GM12878 (cell line): Measurements from ENCODE around the gene MICAL3. TPM values are rescaled to one million over a fixed set of nuclear protein-coding genes. Genes with fewer than 3 reads are reported as not detected.

ENCODE experiments used
- ATAC-seq: fragments of 200-7000 bp; cut with Tn5 transposase; 3 replicates; pipeline ENCODE4 v1.9.1; 2020; ENCODE audit warnings: mild to moderate bottlenecking, moderate library complexity
- BruUV-seq: library from RNA; stranded (reverse); fragments of 400-500 nt; replicated peaks from 2 replicates; lab custom pipeline; 2021; lab: Mats Ljungman, UMichigan
- CTCF ChIA-PET: fragments of 300-600 bp; sonication (Branson Sonifier 250); formaldehyde crosslinking; extraction: SDS; loops from one replicate; lab custom pipeline; 2021; ENCODE audit warnings: inconsistent platforms; lab: Yijun Ruan, JAX
- POLR2A ChIA-PET: fragments of 350-600 bp; formaldehyde crosslinking; extraction: SDS; loops from one replicate; lab custom pipeline; 2021; ENCODE audit warnings: inconsistent platforms; lab: Charles Lee
- RAD21 ChIA-PET: fragments of 300-600 bp; sonication (Branson Sonifier 250); formaldehyde crosslinking; loops from one replicate; lab custom pipeline; 2023; ENCODE audit warnings: antibody characterized with exemption; ENCODE audit not compliant: unreplicated experiment; lab: Charles Lee
- SMC1A ChIA-PET: fragments of 300-600 bp; sonication (Branson Sonifier 250); formaldehyde crosslinking; loops from one replicate; lab custom pipeline; 2023; ENCODE audit not compliant: unreplicated experiment, uncharacterized antibody; lab: Charles Lee
- DNase-seq: peaks from one replicate; pipeline ENCODE4 v3.0.0-alpha.2; 2011; ENCODE audit warnings: low read depth, low spot score
- FAIRE-seq: peaks from 3 replicates; lab custom pipeline; 2011; peaks lifted over from hg19 to GRCh38; lab: Jason Lieb, UNC
- H2AFZ ChIP-seq: 2 replicates; pipeline ENCODE4 v1.6.0; 2011; ENCODE audit warnings: low read depth, low read length, control low read depth; ENCODE audit not compliant: control insufficient read depth
- H3K27ac ChIP-seq: 2 replicates; pipeline ENCODE4 v1.5.1; 2011; ENCODE audit warnings: control low read depth; ENCODE audit not compliant: control insufficient read depth, insufficient read depth
- H3K27me3 ChIP-seq, 2 experiments: replicated peaks in 1 of 2; 2 replicates each; pipeline versions ENCODE4 v1.6.0 to v1.6.1; 2011; ENCODE audit warnings: low read length in 1 of 2; ENCODE audit not compliant: control insufficient read depth in 2 of 2, insufficient read depth in 2 of 2
- H3K36me3 ChIP-seq, 2 experiments: 2 replicates each; pipeline ENCODE4 v1.5.1; 2011; ENCODE audit warnings: low read length in 1 of 2; ENCODE audit not compliant: control insufficient read depth in 2 of 2, insufficient read depth in 2 of 2
- H3K4me1 ChIP-seq: 2 replicates; pipeline ENCODE4 v1.6.1; 2011; ENCODE audit warnings: mild to moderate bottlenecking, low read length, moderate library complexity, mixed read lengths; ENCODE audit not compliant: control insufficient read depth, insufficient read depth
- H3K4me2 ChIP-seq: 2 replicates; pipeline ENCODE4 v1.6.0; 2011; ENCODE audit warnings: control low read depth; ENCODE audit not compliant: control insufficient read depth, insufficient read depth
- H3K4me3 ChIP-seq: fragments of 200-600 bp; sonication (generic); 2 replicates; pipeline ENCODE4 v1.5.1; 2016
- H3K79me2 ChIP-seq: 2 replicates; pipeline ENCODE4 v1.6.0; 2011; ENCODE audit warnings: low read length; ENCODE audit not compliant: control insufficient read depth, insufficient read depth
- H3K9ac ChIP-seq: 2 replicates; pipeline ENCODE4 v1.8.0; 2011; ENCODE audit warnings: low read length, control low read depth, mixed read lengths; ENCODE audit not compliant: control insufficient read depth, insufficient read depth
- H3K9me3 ChIP-seq: replicated peaks from 3 replicates; pipeline ENCODE4 v1.5.1; 2011; ENCODE audit warnings: mild to moderate bottlenecking, low read length; ENCODE audit not compliant: control insufficient read depth, insufficient read depth
- H4K20me1 ChIP-seq: 2 replicates; pipeline ENCODE4 v1.6.0; 2011; ENCODE audit not compliant: control insufficient read depth, insufficient read depth
- JUND ChIP-seq: IDR thresholded peaks from 2 replicates; pipeline ENCODE4 v1.6.1; 2012; ENCODE audit warnings: low read depth, mild to moderate bottlenecking, low read length, improper control_type of control experiment, moderate library complexity
- KAT2A ChIP-seq: conservative IDR thresholded peaks from 2 replicates; pipeline ENCODE4 v1.6.1; 2011; ENCODE audit warnings: low read depth, low read length; ENCODE audit not compliant: control insufficient read depth
- NFIC ChIP-seq: IDR thresholded peaks from 2 replicates; pipeline ENCODE4 v1.6.1; 2012; ENCODE audit warnings: low read depth, mild to moderate bottlenecking, inconsistent platforms, low read length, moderate library complexity
- RB1 ChIP-seq: fragments of 450-650 bp; formaldehyde crosslinking; IDR thresholded peaks from 2 replicates; pipeline ENCODE4 v1.6.1; 2017; ENCODE audit warnings: mild to moderate bottlenecking, borderline replicate concordance
- SMAD1 ChIP-seq: fragments of 450-650 bp; IDR thresholded peaks from 2 replicates; pipeline ENCODE4 v1.6.1; 2018; ENCODE audit warnings: mild to moderate bottlenecking, low read depth; ENCODE audit not compliant: partially characterized antibody
- TAF1 ChIP-seq: IDR thresholded peaks from 2 replicates; pipeline ENCODE4 v1.6.1; 2011; ENCODE audit warnings: mild to moderate bottlenecking, low read depth, low read length, borderline replicate concordance
- TCF12 ChIP-seq: IDR thresholded peaks from 2 replicates; pipeline ENCODE4 v1.6.1; 2011; ENCODE audit warnings: low read depth, mild to moderate bottlenecking, low read length
- ZBED1 ChIP-seq: IDR thresholded peaks from 2 replicates; pipeline ENCODE4 v1.6.1; 2016; ENCODE audit warnings: borderline replicate concordance
- ZNF622 ChIP-seq: fragments of 450-650 bp; IDR thresholded peaks from 2 replicates; pipeline ENCODE4 v1.6.1; 2017; ENCODE audit warnings: mild to moderate bottlenecking, inconsistent platforms
- WGBS: methylation state at CpG from one replicate; pipeline ENCODE4 v1.1.6; 2016; ENCODE audit warnings: low lambda C conversion rate; ENCODE audit not compliant: insufficient replicate concordance, insufficient coverage; ENCODE audit errors: missing lambda C conversion rate; 5-methylcytosine and 5-hydroxymethylcytosine counted together
- in situ Hi-C: fragments of 300-500 bp; cut with MboI; formaldehyde crosslinking; loops from 9 replicates; pipeline ENCODE4 v1.14.3; 2018; ENCODE audit warnings: mixed read lengths
- intact Hi-C: fragments of 100-400 bp; cut with micrococcal nuclease; formaldehyde crosslinking; loops from one replicate; pipeline ENCODE4 v1.14.2; 2022; ENCODE audit not compliant: unreplicated experiment
- polyA plus RNA-seq, 11 experiments: library from polyadenylated mRNA; depleted of rRNA in 4 of 11; unstranded in 6 of 11; stranded (reverse) in 5 of 11; fragments of >200 nt; fragmentation: Nextera tagmentation in 4 of 11; fragmentation: Illumina TruSeq in 1 of 11; extraction: Ambion mirVana in 4 of 11; extraction: Trizol in 1 of 11; gene quantifications; 1 replicate in 1 of 11; 2 replicates in 10 of 11; pipeline versions ENCODE4 v1.2.1 to v1.2.3, GENCODE V29; 2011 to 2016; ENCODE audit warnings: inconsistent platforms in 2 of 11, missing spikeins in 2 of 11, low read depth in 1 of 11
- total RNA-seq, 4 experiments: library from RNA; depleted of rRNA in 3 of 4; stranded (reverse); fragments of >200 nt in 3 of 4; fragmentation: Illumina TruSeq in 1 of 4; extraction: Trizol in 1 of 4; gene quantifications; 2 replicates each; pipeline versions ENCODE4 v1.2.1 to v1.2.3, GENCODE V29; 2013 to 2021

MICAL3 gene
- total and polyA plus RNA-seq, 10 of the 15 experiments (the other 5 are each of a cell fraction or from before 2014, with no cell fraction given): 2.6 to 92.2 (median 24.0) TPM

- H3K4me3 ChIP-seq: no peak overlapping the region
- H3K27me3 ChIP-seq: no peaks in the 10 kb centered on the region
- no peak overlapping the region for H2AFZ ChIP-seq
- CTCF ChIA-PET: no interaction called here
- no peaks in the 10 kb centered on the region for H3K79me2 ChIP-seq
- TF ChIP-seq TAF1 (no peak), SMAD1 (no peak), ZBED1 (no peak), RB1 (no peak), KAT2A (no peak), JUND (no peak), ZNF622 (no peak), NFIC (no peak), TCF12 (no peak)
- TF ChIP-seq, all 136 proteins: peak for 0
- RAD21 ChIA-PET: interaction anchor here (0.7 kb wide), 1 partner anchor 16 kb away, joined by 3 read pairs; no protein-coding TSS in a partner anchor
- no peak overlapping the region for H3K9ac ChIP-seq
- SMC1A ChIA-PET: no interaction called here
- H3K4me2 ChIP-seq: no peak overlapping the region
- ATAC-seq (no peak), FAIRE-seq (no peak), DNase-seq (no peak)
- H3K36me3 ChIP-seq: peaks cover 17 to 21% of the 10 kb centered on the region in 2 experiments
- BruUV-seq: no TSS peak
- in situ Hi-C loops: no loop called here
- 73% methylated on average over 12 of the region's 12 CpGs for WGBS
- no peak overlapping the region for H3K27ac ChIP-seq
- H3K9me3 ChIP-seq: no peaks in the 10 kb centered on the region
- H4K20me1 ChIP-seq: no peaks in the 10 kb centered on the region
- intact Hi-C loops: no loop called here
- POLR2A ChIA-PET: no interaction called here
- H3K4me1 ChIP-seq: no peaks in the 10 kb centered on the region
Measured at GRCh38 chr22:17810570-17811116, 213.7 kb downstream of the MICAL3 start.
